Osteoblast (primary cell): ENCODE measurements around the gene LPCAT3. TPM values are rescaled to one million over a fixed set of nuclear protein-coding genes. Genes with fewer than 3 reads are reported as not detected.

Experiments
- DNase-seq: peaks from one replicate; pipeline ENCODE4 v3.0.0; 2011; ENCODE audit warnings: low spot score, mixed read lengths; ENCODE audit not compliant: insufficient read length; ENCODE audit errors: missing footprints
- H2AFZ ChIP-seq: 2 replicates; pipeline ENCODE4 v1.6.0; 2011; ENCODE audit warnings: mild to moderate bottlenecking, low read length
- H3K27ac ChIP-seq: 2 replicates; pipeline ENCODE4 v1.5.1; 2011; ENCODE audit warnings: mild to moderate bottlenecking, low read depth, low read length, moderate library complexity
- H3K27me3 ChIP-seq: 2 replicates; pipeline ENCODE4 v1.6.0; 2012; ENCODE audit warnings: mild to moderate bottlenecking, control low read depth, inconsistent platforms, low read length, moderate library complexity; ENCODE audit not compliant: insufficient read depth
- H3K36me3 ChIP-seq: 2 replicates; pipeline ENCODE4 v1.5.1; 2011; ENCODE audit warnings: mild to moderate bottlenecking, low read length, control low read depth, moderate library complexity; ENCODE audit not compliant: insufficient read depth
- H3K4me1 ChIP-seq: 2 replicates; pipeline ENCODE4 v1.5.1; 2011; ENCODE audit warnings: mild to moderate bottlenecking, low read length, control low read depth, moderate library complexity; ENCODE audit not compliant: insufficient read depth
- H3K4me2 ChIP-seq: 2 replicates; pipeline ENCODE4 v1.6.0; 2011; ENCODE audit warnings: mild to moderate bottlenecking, low read length; ENCODE audit not compliant: insufficient read depth
- H3K4me3 ChIP-seq: fragments of 200-600 bp; sonication (generic); 3 replicates; pipeline ENCODE4 v1.5.1; 2012; ENCODE audit warnings: mild to moderate bottlenecking, low read length, inconsistent platforms; ENCODE audit not compliant: insufficient read depth
- H3K79me2 ChIP-seq: 2 replicates; pipeline ENCODE4 v1.6.0; 2012; ENCODE audit warnings: mild to moderate bottlenecking, low read length, control low read depth, inconsistent platforms; ENCODE audit not compliant: insufficient read depth
- H3K9me3 ChIP-seq: 2 replicates; pipeline ENCODE4 v1.5.1; 2011; ENCODE audit warnings: low read depth, low read length, control low read depth
- H4K20me1 ChIP-seq: 2 replicates; pipeline ENCODE4 v1.6.0; 2012; ENCODE audit warnings: mild to moderate bottlenecking, low read length, control low read depth; ENCODE audit not compliant: insufficient read depth
- total RNA-seq: library from RNA; depleted of rRNA; stranded (reverse); fragments of >200 nt; gene quantifications from 2 replicates; pipeline ENCODE4 v1.2.3, GENCODE V29; 2012
- TF ChIP-seq, protein P1 (sequence below): IDR thresholded peaks from 2 replicates; pipeline ENCODE4 v1.5.1; 2011; ENCODE audit warnings: mild to moderate bottlenecking, low read depth, low read length, moderate library complexity; ENCODE audit errors: extremely low read depth

Gene LPCAT3
- total RNA-seq, 1 donor, result 20.3 TPM

DNA sequence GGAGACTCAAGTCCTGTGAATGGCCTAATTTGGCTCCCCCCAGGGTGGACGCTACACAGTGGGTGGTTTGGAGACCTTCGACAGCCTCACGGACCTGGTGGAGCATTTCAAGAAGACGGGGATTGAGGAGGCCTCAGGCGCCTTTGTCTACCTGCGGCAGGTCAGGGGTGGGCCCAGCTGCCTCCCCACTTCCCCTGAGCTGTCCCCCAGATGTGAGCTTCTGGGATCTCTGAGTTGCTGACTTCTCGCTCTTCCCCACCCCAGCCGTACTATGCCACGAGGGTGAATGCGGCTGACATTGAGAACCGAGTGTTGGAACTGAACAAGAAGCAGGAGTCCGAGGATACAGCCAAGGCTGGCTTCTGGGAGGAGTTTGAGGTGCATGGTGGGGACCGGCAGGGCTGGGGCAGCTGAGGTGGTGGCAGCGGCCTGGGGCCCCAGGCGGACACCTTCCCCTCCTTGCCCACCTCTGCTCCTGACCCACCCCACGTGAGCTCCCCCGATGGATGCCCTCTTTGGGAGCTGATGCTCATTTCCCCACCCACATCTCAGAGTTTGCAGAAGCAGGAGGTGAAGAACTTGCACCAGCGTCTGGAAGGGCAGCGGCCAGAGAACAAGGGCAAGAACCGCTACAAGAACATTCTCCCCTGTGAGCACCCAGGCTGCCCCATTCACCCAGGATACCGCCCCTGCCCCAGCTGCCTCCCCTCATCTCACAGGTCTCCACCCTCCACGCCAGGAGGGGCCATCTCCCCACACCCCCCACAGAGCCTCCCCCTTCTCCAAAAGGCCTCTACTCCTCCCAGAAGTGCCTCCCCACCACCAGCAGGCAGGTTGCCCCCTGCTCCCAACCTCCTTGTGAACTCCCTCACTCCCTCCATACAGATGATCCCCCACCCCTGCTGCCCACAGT lies 62.9 kb downstream of the LPCAT3 start:
- Histone ChIP-seq H2AFZ (no peak overlapping the region), H3K27me3 (no peaks in the 10 kb centered on the region), H3K9me3 (no peaks in the 10 kb centered on the region), H3K4me3 (no peak overlapping the region), H3K36me3 (no peaks in the 10 kb centered on the region), H3K4me1 (peaks cover 12% of the 10 kb centered on the region), H3K27ac (no peak overlapping the region), H4K20me1 (no peaks in the 10 kb centered on the region), H3K79me2 (no peaks in the 10 kb centered on the region), H3K4me2 (no peak overlapping the region)
- TF ChIP-seq, protein P1, sequence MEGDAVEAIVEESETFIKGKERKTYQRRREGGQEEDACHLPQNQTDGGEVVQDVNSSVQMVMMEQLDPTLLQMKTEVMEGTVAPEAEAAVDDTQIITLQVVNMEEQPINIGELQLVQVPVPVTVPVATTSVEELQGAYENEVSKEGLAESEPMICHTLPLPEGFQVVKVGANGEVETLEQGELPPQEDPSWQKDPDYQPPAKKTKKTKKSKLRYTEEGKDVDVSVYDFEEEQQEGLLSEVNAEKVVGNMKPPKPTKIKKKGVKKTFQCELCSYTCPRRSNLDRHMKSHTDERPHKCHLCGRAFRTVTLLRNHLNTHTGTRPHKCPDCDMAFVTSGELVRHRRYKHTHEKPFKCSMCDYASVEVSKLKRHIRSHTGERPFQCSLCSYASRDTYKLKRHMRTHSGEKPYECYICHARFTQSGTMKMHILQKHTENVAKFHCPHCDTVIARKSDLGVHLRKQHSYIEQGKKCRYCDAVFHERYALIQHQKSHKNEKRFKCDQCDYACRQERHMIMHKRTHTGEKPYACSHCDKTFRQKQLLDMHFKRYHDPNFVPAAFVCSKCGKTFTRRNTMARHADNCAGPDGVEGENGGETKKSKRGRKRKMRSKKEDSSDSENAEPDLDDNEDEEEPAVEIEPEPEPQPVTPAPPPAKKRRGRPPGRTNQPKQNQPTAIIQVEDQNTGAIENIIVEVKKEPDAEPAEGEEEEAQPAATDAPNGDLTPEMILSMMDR, result no peak
- peak; percentile 85 for DNase-seq

- no peaks in the 10 kb centered on the region for H4K20me1 ChIP-seq
- no peak for DNase-seq
- H3K4me3 ChIP-seq, result peak overlapping the region; percentile 56
- H3K4me2 ChIP-seq, result peak overlapping the region; percentile 80
- TF ChIP-seq, protein P1, result no peak
- no peaks in the 10 kb centered on the region for H3K27me3 ChIP-seq
- peaks cover 12% of the 10 kb centered on the region for H3K4me1 ChIP-seq
- no peaks in the 10 kb centered on the region for H3K79me2 ChIP-seq
- no peaks in the 10 kb centered on the region for H3K9me3 ChIP-seq
- peak overlapping the region; percentile 90 for H2AFZ ChIP-seq
- H3K36me3 ChIP-seq, result no peaks in the 10 kb centered on the region
- no peak overlapping the region for H3K27ac ChIP-seq
These were observed 63.8 kb downstream of the LPCAT3 start for GRCh38 chr12:6954316-6955107.

DNA sequence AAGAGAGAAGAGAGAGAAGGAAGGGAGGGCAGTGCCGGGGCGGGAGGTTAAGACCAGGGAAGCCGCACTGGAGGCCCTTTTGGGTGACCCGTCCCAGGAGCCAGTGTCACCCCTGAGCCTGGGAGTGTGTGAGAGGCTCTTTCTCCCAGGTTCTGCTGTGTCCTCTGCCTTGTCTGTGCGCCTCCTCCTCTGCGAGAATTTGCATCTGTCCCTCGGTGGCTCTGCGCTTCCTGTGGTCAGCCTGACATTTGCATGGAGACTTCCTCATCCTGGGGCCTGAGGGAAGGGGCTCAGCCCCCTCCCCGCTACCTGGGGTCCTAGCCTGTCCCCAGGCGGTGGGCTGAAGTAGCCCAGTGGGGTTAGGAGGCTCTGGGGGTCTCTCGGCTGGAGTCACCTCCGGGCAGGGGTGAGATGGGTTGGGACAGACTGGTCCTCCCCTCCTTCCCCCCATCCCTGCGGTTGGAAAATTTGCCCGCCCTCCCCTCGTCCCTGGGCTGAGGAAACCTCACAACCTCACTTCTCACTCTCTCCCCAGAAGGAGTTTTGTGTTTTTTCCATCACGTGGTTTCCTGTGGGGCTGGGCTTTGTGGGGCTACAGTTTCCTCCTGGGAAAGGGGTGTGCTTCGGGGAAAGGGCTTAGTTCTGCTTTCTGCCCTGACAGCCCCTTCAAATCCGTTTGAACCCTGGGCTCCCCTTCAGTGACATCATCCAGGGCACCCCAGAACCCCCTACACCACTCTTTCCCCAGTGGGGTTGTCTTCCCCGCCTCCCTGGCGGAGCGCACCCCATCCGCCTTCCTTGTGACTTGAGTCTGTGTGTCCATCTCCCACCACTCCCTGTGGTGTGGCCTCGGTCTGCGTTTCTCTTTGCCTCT lies 64.6 kb downstream of the LPCAT3 start:
- Histone ChIP-seq H3K4me2 (peak overlapping the region; percentile 80), H3K27me3 (no peaks in the 10 kb centered on the region), H2AFZ (peak overlapping the region; percentile 90), H3K36me3 (no peaks in the 10 kb centered on the region), H3K27ac (no peak overlapping the region), H3K79me2 (no peaks in the 10 kb centered on the region), H3K9me3 (no peaks in the 10 kb centered on the region), H3K4me3 (peak overlapping the region; percentile 56), H3K4me1 (peaks cover 12% of the 10 kb centered on the region), H4K20me1 (no peaks in the 10 kb centered on the region)
- TF ChIP-seq, protein P1, result no peak
- DNase-seq, result peak; percentile 96
